T-helper 2 cell treated with Interferon-gamma antibody and Interleukin-4, amounts not matched to agents 100 ng/mL and 5 ng/mL, for 36 hours (primary cell): ENCODE results near the gene AGTR1. TPM values are rescaled to one million over a fixed set of nuclear protein-coding genes. Genes with fewer than 3 reads are reported as not detected.
"Not testable (repeated sequence)": the region's sequence is repeated elsewhere in the genome, so short reads cannot be mapped to it uniquely, and the experiment has no call there.

Experiments
- intact Hi-C: fragments of 100-400 bp; cut with micrococcal nuclease; formaldehyde crosslinking; loops from one replicate; pipeline ENCODE4 v1.15.1; 2023
- total RNA-seq: library from RNA; stranded (reverse); gene quantifications from 2 replicates; pipeline ENCODE4 v1.2.3, GENCODE V29; 2022

Gene AGTR1
- total RNA-seq, 1 donor from 2014 or later: not detected

DNA sequence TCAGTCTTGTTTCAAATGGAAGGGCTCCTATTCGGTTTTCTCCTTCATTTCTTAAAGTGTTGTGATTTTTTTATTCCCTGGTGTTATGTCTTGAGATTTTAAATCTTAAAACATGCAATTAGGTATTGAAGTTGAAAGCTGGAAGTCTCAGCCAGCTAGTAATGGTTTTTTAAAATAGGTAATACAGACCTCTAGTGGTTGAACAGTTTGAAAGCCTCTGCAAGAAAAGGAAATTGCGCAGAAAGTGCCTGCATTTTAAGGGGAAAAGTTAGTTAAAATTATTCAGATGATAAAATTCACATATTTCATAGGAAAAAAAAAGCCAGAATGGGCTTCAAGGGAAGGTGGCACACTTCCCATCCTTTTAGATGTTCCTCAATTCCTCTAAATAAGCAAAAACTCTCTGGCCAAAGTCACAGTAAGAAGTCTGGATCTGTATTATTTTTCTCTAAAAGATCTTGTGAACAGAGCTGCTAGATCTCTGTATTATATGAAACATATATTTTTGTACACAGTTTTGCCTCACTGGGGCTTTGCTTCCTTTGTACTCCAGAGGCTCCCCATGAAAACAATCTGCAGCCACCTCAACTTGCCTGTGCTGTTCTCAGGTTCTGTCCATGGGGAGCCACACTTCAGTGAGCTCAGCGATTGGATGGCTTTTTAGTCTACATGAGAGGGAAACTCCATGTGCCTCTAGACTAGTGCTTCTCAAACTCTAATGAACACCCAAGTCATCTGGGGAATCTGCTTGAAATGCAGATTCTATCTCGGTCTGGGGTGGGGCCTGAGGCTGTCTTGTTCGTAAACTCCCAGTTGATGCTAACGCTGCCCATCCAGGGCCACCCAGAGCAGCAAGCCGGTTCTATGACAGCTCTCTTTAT is 21.5 kb downstream of the AGTR1 start:
- intact Hi-C loops: no loop called here

DNA sequence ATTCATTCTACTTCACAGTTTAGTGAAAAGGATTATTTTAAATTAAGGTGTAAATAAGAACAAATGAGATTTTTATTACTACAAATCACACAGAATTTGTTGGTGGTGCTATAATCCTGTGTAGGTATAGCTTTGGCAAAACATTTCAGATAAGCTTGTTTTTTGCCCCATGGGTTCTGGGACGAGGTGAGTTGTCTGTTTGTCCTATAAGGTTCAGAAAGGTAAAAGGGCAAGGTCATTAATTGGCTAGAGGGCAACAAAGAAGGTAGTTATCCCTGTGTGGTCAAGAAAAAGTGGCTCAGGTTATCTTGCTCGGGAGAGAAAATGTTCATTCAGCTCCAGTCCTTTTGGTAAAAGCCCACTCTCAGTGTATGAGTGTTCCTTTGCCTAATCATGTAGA is 23.2 kb downstream of the AGTR1 start:
- intact Hi-C loops: no loop called here

DNA sequence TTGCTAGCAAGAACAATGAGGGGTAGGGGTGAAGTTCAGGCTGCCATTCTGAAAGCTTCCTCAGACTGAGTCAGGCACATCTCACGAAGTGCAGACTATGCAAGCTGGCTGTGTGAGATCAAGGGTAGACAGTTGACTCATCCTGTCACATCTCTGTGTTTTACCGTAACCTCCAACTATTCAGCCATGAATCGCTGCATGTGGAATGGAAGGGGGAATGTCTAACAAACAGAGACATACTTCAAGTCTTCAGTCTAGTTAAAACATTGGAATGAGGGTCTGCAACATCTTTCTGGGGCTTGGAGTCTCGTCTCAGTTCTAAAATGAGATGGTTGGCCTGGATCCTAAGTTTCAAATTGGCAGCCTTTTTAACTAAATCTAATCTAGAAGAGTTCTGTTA is 25.9 kb downstream of the AGTR1 start:
- intact Hi-C loops: no loop called here

DNA sequence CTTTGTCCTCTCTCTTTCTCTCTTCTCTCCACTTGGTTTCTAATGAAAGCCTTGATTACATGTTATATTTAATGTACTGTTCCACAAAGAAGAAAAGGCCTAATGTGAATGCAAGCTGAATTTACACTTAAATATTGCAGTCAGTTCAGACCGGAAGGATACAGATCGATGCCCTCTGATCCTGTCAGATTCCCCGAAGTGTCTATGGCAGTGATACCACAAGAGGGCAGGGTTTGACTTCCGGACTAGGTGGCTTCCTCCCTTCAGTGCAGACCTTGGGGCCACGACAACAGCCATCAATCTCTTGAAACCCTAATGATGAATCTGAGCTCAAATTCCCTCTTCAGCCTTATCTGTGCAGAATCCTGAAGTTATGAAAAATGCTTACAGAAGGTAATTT is 29.5 kb downstream of the AGTR1 start:
- intact Hi-C loops: no loop called here

DNA sequence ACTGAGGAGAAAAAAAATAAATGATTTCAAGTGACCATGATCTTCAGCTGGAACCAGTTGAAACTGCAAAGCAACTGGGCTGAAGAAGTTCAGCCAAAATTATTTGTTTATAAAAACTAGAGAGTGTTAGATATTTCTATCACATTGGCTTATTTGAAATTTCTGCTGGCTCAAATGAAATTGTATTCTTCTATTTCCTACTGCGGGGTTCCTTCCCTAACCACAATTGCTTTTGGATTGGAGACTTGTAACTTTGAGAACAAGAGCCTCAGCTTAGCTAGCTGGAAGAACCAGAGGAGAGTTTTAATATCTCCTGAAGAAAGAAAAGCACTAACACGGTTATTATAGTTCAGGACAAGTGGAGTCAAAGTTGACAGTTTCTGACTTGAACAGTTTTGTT is 31.1 kb downstream of the AGTR1 start:
- intact Hi-C loops: no loop called here

GRCh38 chr3:148729476-148730055 is 31.9 kb downstream of the AGTR1 start:
- intact Hi-C loops: no loop called here

DNA sequence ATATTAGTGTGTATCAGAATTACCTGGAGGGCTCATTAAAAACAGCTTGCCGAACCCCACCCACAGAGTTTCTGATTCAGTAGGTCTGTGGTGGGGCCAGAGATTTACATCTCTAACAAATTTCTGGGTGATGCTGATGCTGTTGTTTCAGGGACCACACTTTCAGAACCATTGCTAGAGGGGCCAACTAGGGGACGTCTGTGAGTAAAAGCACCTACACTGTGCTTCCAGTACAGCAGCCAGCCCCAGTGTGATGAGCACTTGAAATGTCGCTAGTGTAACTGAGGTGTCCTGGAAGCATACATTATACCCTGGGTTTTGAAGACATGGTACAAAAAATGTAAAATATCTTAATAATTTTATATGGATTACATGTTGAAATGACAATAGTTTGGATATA is 33.0 kb downstream of the AGTR1 start:
- intact Hi-C loops: no loop called here

GRCh38 chr3:148735597-148735996 is 37.9 kb downstream of the AGTR1 start:
- intact Hi-C loops: no loop called here

DNA sequence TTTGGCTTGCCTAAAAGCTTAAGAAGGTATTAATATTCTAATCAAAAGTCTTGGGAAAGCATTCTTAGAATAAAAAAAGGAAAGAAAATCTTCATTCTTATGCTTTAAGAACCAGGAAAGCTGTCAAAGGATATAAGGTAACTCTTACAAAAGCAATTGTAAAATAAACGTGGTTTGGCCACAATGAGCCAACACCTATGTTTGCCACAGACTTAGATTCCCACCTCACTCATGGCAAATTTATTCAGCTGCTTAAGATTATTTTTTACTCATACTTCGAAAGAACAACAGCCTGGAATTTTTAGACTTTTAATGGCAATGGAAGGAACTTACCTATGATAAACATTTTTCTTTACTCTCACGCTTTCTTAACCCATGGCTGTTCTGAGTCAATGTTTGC is 38.4 kb downstream of the AGTR1 start:
- intact Hi-C loops: no loop called here

DNA sequence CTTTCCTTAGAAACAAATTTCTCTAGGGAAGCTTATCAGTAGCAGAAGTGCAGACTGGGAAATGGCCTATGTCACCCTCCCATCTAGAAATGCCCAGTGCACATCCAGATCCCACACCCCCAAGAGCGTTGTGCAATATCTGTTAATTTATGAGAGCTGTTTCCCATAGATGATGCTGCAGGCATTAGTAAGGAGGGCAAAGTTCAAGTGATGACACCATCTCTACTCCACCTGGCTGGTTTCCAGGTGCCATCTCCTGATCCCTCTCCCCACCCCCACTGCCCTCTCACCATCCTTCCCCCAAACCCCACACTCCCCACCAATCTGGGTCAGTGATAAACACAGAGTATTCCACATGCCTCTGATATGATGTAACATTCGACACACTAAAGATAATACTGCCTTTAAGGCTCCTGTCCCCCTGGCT is 39.4 kb downstream of the AGTR1 start:
- intact Hi-C loops: no loop called here

- intact Hi-C loops: no loop called here
Measured at GRCh38 chr3:148739720-148740119, 42.0 kb downstream of the AGTR1 start.

- intact Hi-C loops: no loop called here
Measured at GRCh38 chr3:148740291-148740690, 42.6 kb downstream of the AGTR1 start.

DNA sequence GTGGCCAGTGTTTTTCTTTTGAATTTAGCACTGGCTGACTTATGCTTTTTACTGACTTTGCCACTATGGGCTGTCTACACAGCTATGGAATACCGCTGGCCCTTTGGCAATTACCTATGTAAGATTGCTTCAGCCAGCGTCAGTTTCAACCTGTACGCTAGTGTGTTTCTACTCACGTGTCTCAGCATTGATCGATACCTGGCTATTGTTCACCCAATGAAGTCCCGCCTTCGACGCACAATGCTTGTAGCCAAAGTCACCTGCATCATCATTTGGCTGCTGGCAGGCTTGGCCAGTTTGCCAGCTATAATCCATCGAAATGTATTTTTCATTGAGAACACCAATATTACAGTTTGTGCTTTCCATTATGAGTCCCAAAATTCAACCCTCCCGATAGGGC is 43.5 kb downstream of the AGTR1 start:
- intact Hi-C loops: no loop called here

GRCh38 chr3:148742118-148742517 is 44.4 kb downstream of the AGTR1 start:
- intact Hi-C loops: no loop called here

- intact Hi-C loops: no loop called here
Measured at GRCh38 chr3:148746053-148746452, 48.4 kb downstream of the AGTR1 start.

DNA sequence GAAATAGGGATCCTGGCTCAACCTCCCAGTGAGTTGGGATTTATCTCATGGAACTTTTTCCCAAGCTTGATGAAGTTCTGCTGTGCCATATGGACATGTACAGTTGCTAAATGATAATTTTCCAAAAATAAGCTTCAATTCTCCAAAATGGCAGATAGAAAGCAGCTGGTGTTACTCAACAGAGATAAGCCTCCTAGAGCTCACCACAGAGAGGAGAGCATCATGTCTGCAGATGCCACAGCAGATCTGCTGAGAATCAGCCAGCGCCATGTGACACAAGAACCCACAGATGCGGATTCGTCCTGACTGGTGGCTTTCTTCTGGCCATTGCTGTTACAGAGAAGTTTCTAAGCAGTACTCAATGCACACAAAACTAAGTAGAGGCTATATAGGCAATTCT is 50.6 kb downstream of the AGTR1 start:
- intact Hi-C loops: no loop called here

GRCh38 chr3:148750296-148750695 is 52.6 kb downstream of the AGTR1 start:
- intact Hi-C loops: no loop called here

DNA sequence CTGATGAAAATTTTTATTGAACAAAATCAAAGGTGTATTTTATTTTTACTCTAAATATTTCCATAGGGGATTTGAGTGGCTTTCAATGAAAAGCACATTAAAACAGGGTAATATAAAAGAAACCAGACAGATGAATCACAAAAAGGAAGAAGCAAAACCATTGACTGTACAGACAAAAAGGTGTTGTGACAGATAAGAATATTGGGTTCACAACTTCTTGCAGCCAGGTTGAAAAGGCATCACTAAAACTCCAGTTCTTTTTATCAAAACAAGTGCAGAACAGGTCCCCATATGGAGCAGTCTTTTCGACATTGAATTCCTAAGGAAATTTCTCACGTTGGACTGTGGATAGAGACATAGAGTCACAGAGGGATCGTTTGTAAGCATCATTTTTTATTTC is 53.8 kb downstream of the AGTR1 start:
- intact Hi-C loops: no loop called here

DNA sequence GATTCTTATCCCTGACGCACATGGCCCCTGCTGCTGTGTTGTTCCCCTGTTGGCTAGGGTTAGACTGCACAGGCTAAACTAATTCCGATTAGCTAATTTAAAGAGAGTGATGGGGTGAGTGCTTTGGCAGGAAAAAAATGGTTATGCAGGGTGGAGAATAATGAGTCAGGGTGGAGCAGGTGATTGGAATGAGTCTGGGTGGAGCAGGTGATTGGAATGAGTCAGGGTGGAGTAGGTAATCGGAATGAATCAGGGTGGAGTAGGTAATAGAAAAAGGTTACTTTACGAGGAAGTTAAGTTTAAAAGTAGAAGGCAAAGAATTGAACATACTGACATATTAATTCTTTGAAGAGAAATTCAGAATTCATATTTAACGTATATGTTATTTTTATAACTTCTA is 55.7 kb downstream of the AGTR1 start:
- intact Hi-C loops: not testable (repeated sequence)

DNA sequence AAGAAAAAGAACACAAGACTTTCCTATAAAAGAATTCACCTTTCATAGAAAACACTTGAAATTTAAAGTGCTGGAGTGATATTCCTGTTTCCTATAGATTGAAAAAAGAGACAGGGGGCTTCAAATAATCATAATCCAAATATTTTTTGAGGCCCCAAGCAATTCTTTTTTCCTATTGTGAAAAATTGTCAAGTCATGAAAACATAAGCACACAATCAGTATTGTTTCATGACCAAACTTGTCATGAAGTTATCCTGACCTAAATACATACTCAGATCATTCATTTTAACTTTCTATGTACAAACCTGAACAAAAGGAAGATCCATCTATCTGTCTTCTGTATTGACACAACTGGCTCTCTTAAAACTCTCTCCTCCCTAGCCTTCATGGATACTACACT is 57.9 kb downstream of the AGTR1 start:
- intact Hi-C loops: no loop called here

DNA sequence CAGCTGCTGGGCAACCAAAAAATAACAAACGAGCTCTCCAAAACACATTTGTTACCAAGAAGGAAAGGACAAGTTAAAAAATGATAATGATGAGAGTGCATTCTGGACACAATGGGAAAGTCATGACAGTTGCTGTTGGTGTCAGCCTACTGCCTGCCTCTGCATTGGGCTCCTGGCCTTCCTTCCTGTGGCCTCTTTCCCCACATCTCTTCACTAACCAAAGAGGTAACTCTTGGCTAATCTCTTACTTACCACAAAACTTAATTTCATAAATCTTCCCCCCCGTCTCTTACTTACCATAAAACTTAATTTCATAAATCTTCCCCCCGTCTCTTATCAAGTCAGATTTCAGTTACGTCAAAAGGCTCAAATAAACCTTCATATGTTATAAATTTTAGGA is 58.6 kb downstream of the AGTR1 start:
- intact Hi-C loops: no loop called here

GRCh38 chr3:148757238-148758215 is 59.8 kb downstream of the AGTR1 start:
- intact Hi-C loops: no loop called here
